RPMI8226 (cell line): ENCODE data around the gene MGAT3.
"Not testable (repeated sequence)": the region's sequence is repeated elsewhere in the genome, so short reads cannot be mapped to it uniquely, and the experiment has no call there.

Experiments
- DNase-seq: peaks from one replicate; pipeline ENCODE4 v3.0.0-alpha.2; 2015

MGAT3 gene

DNA sequence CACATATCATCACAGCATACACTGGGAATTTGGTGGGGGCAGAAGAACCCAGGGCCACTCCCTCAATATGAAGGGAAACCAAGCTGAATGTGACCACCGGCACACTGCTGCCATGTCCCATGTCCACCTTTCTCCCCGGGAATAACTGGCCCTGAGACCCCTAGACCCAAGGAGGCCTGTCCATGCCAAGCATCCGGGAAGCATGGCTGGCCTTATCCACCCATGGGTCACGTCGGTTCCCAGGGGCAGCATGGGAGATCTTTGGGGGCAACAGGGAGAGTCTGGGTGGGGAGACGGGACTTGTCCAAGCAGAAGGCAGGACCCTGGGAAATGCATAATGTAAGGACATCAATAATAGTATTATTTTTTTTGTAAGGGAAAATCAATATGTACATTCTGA, 34.9 kb downstream of the MGAT3 start:
- DNase-seq: no peak

DNA sequence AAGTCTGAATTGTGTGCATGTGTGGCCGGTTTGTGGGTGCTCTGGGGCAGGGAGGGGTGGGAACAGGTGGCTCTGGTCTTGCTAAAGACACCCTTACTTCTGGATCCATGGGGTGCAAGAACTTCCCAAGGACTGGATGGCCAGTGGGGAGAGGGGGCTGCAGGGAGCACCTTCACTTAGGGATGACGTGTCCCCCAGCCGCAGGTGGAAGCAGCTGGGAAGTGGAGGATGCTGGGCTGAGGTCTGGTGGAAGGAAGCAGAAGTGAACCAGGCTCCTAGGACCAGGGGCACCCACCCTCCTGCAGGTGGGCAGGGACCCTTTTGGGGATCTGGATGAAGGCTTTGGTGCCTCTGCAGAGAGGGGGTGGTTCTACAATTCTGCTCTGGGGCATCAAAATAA, 35.4 kb downstream of the MGAT3 start:
- DNase-seq: no peak

DNA sequence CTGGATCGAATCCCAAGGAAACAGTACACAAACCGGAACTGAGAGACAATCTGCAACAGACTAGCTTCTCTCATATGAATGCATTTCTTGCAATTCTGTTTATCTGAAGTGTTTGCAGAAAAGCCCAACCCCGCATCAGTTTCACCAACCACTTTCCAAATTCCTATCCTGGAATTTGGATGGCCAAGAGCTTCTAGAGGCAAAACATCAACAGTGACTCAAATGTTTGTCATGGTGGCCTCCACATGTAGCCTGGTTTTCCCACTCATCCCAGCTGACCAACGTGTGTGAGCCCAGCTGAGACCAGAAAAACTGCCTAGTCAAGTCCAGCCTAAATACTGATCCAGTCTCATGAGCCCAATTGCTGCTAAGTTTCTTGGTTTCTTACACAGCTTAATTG, 36.9 kb downstream of the MGAT3 start:
- no peak for DNase-seq

DNA sequence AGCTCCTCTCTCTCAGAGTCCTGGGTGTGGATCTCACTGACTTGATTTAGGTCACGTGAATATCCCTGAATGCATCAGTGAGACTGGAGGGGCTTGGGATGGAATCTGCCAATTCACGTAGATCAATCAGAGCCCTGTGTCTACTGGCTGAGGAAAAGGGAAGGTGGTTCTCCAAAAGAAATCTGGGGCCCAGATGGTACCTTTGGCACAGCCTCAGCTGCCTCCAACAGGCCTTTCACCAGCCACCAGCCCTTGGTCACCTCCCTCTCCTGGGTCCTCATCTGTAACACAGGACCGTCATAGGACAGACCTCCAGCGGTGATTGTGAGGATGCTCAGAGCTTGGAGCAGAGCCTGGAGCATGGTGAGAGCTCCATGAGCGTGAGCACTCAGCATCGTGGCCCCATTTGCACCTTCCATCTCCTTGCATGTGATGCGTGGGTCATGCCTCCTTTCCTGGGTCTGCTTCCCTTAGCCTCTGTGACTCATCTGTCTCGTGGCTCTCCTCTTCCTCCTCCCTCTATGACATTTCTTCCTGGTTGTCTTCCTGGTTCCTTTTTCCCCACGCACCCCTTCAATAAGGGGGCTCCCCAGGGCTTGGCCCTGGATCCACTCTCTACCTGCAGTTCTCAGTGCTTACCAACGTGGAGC, 37.8 kb downstream of the MGAT3 start:
- DNase-seq: no peak

DNA sequence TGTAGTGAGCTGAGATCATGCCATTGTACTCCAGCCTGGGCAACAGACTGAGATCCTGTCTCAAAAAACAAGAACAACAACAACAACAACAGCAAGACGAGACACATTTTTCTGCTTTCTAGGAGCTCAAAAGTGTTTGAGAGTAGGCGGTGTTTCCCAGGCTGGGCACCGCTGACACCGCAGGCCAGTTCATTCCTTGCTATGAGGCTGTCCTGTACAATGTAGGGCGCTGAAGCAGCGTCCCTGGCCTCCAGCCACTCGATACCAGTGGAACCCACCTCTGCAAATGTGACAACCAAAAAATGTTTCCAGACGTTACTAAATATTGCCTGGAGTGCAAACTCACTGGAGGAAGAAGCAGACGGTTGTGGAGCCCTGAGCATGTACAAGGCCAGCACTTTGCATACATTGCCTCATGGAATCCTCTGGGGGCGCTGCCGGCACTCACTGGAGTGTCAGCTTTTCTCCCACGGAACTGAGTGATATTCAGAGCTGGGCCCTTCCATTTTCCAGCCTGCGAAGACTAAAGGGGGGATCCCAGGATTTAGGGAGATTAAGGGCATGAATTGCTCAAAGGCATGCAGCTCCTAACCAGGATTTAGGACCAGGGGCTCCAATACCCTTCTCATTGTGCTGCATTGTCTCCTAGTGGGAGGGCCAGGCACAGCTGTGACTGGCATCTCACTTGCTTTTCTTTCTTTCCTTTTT, 39.5 kb downstream of the MGAT3 start:
- peak; percentile 82 for DNase-seq

DNA sequence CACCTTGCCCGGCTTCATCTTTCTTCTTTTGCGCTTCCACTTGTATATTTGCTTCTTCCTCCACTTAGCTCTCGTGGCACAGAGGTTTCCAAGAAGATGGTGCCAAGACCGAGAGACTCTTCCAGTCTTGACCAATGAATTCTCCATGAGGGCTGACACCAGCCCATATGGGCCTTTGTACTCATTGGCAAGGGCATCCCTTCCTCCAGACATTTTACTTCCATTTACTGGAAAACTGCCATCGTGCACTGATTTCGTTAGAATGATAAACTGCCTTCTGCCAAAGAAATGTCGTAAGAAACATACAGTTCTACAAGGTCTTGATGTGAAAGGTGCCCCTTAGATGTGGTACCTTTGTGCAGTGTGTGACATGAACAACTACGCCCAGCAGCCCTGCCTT, 40.6 kb downstream of the MGAT3 start:
- no peak for DNase-seq

DNA sequence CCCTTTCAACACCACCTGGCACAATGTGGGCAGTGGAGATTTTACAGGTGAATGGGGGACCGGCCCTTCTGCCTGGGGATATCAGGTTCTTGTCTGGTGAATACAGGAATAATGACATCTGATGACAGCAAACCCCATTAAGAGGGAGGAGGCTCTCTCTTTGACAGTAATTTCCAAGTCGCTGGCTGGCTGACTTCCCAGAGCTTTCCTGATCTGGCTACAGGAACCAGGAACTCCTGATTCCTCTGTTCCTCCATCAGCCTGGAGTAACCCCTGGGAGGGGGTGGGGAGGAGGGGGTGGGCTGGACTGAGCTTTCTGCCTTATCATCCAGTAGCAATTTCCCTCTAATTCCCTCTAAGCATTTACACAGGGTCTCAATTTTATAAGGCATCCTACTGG, 41.6 kb downstream of the MGAT3 start:
- DNase-seq: no peak

DNA sequence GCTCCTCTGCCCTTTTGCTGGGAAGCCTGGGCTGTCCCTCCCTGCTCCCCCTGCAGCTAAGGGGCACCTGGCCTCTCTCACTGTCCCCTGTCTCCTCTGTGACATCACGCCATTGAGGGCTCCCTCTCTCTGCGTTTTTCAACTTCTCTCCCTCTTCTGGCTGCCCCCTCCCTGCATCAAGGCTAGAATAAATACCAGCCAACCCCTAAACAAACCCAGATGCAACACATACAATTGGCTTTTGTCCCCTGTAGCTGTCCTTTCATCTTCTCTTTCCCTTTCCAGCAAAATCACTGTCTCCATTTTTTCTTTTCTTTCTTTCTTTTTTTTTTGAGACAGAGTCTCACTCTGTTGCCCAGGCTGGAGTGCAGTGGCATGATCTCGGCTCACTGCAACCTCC, 42.0 kb downstream of the MGAT3 start:
- no peak for DNase-seq

DNA sequence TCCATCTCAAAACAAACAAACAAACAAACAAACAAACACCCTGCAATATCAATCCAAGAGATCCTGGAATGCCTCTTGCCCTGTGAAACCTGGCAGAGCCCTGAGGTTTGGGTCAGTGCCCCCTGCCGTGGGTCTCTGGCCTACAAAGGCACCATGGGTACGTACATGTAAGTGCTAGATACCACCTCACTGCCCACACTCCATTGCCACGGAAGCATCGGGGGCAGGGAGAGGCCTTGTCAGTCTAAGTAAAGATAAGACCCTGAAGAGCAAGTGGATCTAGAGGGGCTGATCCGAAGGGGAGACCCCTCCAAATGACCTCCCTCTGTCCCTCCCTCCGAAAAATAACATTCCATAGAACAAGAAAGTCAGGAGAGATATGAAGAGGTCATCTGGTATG, 43.3 kb downstream of the MGAT3 start:
- no peak for DNase-seq

DNA sequence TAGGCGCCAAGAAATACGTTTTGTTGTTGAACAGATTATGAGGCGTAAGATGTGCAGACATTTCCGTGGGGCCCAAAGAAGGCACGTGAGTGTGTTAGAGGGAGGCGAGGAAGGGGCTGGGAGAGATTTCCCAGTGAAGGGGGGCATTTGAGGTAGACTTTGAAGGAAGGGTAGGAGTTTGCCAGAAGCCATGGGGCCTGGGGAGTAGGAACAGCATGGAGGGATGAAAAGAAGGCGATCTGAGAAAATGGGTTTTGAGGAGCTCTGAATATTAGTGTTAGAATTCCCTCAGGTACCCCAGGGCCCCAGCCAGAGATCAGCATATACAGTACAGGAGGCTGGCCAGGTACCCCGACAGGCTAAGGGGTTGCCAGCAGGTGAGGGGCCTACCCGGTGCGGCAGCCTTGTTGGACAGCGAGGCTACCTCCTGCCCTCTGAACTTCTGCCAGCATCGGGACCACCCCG, 44.9 kb downstream of the MGAT3 start:
- no peak for DNase-seq

DNA sequence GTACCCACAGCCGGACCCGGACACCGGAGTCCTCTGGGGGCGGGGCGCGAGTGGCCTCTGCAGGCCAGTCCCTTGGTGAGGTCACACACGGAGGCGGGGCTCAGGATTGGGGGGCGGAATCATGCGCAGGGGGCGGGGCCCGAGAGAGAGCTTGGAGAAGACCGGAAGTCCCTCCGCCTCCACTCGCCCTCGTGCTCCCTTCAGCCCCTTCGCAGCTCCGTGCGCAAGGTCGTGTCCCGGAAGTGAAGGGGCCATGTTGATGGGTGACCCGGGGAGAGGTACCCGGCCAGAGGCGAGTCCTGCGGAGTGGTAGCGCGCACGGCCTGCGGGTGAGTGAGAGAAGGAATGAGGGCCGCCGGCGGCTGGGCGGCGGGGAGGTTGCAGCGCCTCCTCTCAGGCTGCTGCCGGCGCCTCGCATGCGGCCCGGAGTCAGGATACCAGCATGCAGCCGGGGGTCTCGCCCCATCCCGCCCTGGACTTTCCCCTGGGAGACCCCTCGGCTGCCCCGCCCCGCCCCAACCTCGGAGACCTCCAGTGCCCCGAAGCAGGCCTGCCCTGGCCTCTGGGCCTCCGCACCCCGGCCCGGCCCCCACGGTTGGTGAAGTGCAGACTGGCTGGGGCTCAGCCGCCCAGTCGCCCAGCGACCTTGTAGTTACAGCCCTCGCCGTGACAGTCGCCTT, 45.4 kb downstream of the MGAT3 start, which contains the start of gene MIEF1:
MIEF1 (plus strand) TSS at position 182 of the 680 bp plus-strand sequence. CDS start 9,005 bp downstream, outside the sequence.
- peak; percentile 98 for DNase-seq

DNA sequence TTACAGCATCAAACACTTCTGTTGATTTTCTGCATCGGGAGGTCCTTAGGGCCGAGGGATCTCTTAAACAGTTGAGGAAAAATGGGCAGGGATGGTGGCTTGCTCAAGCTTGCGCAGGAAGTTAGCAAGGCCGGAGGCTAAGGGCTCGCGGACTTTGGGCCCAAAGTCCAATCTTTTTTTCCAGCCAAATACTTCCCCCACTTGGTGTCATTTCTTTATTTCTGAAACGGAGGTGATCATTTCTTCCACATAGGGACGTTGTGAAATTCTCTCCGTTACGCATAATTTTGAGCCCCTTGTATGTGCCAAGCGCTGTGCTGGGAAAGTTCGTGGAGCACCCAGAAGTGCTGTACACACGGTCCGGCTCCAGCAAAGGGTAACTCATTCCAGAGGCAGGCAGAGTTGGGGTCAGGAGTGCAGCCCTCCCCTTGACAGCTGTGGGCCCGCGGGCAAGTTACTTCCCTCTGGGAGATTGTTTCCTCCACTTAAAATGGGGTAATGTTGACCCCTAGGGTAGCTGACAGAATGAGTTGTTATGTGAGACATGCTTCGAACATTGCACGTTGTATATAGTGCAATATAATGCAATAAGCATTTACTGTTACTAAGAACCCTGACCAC, 46.1 kb downstream of the MGAT3 start:
- DNase-seq: no peak

DNA sequence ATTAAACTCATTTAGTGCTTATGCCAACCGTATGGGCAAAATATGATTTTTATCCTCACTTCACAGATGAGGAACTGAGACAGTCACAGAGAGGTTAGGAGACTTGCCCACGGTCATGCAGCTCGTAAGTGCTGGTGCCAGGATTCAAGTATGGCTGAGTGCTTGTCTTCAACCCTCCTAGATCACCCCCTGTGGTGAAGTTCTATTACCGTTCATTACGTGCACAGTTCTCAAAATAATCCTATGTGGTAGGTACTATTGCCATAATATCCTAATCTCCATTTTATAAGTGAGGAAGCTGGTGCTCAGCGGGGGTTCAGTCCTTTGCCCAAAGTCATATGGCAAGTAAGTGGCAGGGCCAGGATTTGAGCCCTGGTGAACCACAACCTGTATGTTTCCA, 46.8 kb downstream of the MGAT3 start:
- DNase-seq: peak; percentile 47

DNA sequence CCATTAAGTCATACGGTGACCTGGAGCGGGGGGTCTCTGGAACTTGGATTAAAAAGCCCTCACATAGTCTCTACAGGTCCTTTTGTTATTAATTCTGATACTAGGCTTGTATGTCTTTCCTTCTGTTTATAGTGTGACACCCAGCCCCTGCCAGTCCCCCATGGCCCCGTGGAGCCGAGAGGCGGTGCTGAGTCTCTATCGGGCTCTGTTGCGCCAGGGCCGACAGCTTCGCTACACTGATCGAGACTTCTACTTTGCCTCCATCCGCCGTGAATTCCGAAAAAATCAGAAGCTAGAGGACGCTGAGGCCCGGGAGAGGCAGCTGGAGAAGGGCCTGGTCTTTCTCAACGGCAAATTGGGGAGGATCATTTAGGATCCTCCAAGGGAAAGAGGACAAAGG, 47.3 kb downstream of the MGAT3 start:
- DNase-seq: no peak

DNA sequence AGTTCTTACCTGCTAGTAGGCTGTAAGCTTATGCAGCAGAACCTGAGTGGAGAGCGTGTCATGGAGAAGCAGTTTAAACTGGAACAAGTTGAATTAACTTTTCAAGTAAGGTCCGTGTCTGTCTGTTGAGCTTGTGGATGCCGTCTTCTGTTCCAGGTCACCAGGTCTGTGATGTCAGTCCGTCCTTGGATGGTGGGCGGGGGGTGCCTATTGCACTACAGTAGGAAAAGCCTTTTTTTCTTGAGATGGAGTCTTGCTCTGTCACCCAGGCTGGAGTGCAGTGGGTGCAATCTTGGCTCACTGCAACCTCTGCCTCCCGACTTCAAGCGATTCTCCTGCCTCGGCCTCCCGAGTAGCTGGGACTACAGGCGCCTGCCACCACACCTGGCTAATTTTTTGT, 50.2 kb downstream of the MGAT3 start:
- not testable (repeated sequence) for DNase-seq

DNA sequence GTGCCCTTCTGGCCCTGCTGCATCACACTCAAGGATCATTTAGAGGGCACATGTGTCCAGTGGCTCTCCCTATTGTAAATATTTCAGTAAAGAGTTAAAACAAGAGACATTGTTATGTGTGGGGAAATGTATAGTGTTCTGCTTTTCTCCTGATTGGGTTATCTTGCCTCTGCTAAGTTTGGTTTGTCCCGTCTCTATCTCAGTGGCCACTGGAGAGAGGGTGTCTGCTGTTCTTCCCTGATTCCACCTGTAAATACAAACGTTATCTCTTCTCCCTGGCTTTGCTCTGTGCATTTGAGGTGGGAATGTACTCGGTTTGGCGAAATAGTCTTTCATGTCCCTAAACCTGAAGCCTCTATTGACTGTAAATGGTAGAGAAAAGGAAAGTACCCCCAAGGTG, 51.6 kb downstream of the MGAT3 start:
- DNase-seq: no peak

DNA sequence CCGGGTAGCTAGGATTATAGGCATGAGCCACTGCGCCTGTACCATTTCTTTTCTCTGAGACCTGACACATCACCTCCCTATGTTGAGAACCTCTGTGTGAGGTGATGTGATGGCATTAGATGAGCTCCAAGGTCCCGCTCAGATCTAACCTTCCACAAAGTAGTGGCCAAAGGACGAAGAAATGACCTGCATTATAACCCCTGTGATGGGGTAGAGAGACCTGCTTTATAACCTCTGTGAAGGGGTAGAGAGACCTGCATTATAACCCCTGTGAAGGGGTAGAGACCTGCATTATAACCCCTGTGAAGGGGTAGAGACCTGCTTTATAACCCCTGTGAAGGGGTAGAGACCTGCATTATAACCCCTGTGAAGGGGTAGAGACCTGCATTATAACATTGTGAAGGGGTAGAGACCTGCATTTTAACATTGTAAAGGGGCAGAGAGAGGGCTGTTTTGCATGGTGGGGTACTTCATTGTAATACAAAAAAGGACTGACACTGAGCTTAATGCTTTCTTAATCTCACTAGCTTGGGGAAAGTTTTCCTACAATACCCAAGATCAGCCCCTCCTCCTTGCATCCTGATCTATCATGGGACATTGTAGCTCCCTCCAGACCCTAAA, 53.8 kb downstream of the MGAT3 start:
- DNase-seq: no peak

DNA sequence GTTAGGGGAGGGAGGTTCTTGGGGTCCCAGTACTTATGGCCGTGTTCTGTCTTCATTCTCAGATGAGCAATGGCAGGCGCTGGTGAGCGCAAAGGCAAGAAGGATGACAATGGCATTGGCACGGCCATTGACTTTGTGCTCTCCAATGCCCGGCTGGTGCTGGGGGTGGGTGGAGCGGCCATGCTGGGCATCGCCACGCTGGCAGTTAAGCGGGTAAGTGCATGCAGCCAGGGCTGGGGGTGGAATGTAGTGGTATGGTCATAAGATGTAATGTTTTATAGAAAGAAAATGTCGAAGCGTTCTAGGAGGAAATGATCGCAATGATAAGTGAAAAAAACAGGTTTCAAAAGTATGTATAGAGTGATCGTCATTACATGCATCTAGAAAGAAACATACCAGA, 54.4 kb downstream of the MGAT3 start:
- no peak for DNase-seq

DNA sequence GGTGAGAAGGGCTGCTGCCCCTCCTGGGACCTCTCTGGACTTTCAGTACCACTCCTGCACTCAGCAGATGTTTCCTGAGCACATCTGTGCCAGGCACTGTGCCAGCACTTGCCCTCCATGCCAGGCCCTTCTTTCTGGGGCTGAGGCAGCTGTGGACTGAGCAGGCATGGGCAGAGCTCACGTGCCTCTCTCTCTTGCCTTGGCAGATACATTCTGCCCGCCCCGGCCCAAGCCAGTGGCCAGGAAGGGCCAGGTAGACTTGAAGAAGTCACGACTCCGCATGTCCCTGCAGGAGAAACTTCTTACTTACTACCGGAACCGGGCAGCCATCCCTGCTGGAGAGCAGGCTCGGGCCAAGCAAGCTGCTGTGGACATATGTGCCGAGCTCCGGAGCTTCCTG, 55.2 kb downstream of the MGAT3 start:
- peak; percentile 87 for DNase-seq

DNA sequence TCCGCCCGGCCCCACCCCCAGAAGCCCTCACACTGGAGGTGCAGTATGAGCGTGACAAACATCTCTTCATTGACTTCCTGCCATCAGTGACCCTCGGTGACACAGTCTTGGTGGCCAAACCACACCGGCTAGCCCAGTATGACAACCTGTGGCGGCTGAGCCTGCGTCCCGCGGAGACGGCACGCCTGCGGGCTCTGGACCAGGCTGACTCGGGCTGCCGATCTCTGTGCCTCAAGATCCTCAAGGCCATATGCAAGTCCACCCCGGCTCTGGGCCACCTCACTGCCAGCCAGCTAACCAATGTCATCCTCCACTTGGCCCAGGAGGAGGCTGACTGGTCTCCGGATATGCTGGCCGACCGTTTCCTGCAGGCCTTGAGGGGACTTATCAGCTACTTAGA, 57.0 kb downstream of the MGAT3 start:
- no peak for DNase-seq

DNA sequence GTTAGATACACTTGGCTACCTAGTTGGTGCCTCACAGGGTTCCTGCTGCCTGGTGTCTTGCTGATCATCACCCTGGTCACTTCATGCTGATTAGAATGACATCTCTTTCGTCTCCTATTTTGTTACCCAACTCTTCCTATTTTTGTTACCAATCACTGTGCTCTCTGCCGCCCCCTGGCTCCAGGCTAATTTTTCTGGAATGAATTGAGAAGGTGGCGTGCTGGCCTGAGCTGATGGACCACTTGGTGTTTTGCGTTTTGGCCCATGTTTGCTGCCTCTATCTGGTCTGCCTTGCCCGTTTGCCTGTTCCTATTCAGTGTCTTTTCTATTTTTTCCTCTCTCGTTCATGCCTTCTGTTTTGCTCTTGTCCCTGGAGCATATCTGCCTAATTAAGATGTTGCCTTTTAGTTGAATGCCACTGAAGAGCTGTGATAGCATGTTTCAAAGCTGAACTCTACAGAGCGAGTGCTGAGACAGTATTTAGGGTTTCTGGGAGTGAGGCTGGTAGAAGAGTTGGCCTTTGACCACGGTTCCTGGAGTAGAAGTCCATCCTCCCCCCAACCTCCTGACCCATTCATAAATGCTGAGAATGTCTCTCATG, 57.7 kb downstream of the MGAT3 start:
- DNase-seq: peak; percentile 60

DNA sequence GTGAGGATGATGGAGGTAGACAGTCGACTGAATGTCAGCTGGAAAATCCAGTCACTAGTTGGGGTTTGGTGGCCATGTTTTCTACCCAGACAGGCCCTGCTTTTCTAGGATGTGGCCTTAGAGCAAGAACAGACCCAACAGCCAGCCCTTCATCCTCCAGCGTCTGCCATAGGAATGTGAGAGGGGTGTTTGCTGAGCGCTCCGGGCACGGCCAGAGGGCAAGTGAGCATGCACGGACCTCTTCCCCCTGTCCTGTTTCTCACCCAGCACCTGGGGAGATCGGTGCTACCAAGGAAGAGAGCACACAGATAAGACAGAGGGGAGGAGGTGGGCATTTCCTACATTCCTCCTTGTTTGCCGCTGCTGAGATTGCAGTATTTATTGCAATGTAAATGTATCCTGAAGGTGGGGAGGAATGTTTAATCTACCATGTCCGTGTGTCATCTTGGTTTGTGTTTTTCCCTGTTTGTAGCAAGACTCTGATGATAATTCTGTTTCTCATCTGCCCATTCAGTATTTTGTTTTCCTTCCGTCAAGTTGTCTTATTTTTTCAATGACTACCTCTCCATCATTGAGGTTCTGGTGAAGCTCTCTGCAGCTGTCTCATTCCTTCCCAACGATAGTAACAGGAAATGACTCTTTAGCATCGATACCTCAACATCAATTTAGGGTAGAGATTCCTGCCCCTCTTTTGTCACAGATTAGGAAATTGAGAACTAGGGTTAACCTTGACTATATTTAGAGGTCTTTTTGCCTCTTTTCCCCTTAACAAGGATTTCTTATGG, 58.6 kb downstream of the MGAT3 start:
- no peak for DNase-seq
